Trophoblast cell (in vitro differentiated cells and primary cell): ENCODE data around the gene PSENEN.

ENCODE experiments used
- DNase-seq, 2 donors: peaks; one replicate each; pipeline ENCODE4 v3.0.0-alpha.2; 2016
- H2AFZ ChIP-seq: 2 replicates; pipeline ENCODE4 v1.6.1; 2013; ENCODE audit warnings: low read length, moderate library complexity, mild to moderate bottlenecking; ENCODE audit not compliant: insufficient read depth, poor library complexity
- H2AK5ac ChIP-seq: 2 replicates; pipeline ENCODE4 v1.6.1; 2013; ENCODE audit warnings: mild to moderate bottlenecking, low read length
- H2BK120ac ChIP-seq: 2 replicates; pipeline ENCODE4 v1.6.1; 2013; ENCODE audit warnings: low read length, mild to moderate bottlenecking, moderate library complexity; ENCODE audit not compliant: insufficient read depth, poor library complexity
- H2BK12ac ChIP-seq: 2 replicates; pipeline ENCODE4 v1.6.1; 2013; ENCODE audit warnings: mild to moderate bottlenecking, low read length, moderate library complexity
- H2BK5ac ChIP-seq: 2 replicates; pipeline ENCODE4 v1.6.1; 2013; ENCODE audit warnings: low read length, low read depth, moderate library complexity, mild to moderate bottlenecking; ENCODE audit not compliant: poor library complexity
- H3K14ac ChIP-seq: 2 replicates; pipeline ENCODE4 v1.6.1; 2013; ENCODE audit warnings: mild to moderate bottlenecking, low read length
- H3K18ac ChIP-seq: 2 replicates; pipeline ENCODE4 v1.6.1; 2013; ENCODE audit warnings: mild to moderate bottlenecking, low read length
- H3K23ac ChIP-seq: 2 replicates; pipeline ENCODE4 v1.6.1; 2013; ENCODE audit warnings: low read length
- H3K27ac ChIP-seq: 2 replicates; pipeline ENCODE4 v1.5.1; 2013; ENCODE audit warnings: low read depth, mild to moderate bottlenecking, inconsistent platforms, low read length, moderate library complexity
- H3K27me3 ChIP-seq: 2 replicates; pipeline ENCODE4 v1.6.1; 2013; ENCODE audit warnings: inconsistent platforms, mild to moderate bottlenecking, low read length, moderate library complexity; ENCODE audit not compliant: insufficient read depth
- H3K36me3 ChIP-seq, 2 experiments: 1 replicate in 1 of 2; 2 replicates in 1 of 2; pipeline ENCODE4 v1.6.1; 2013; ENCODE audit warnings: low read length in 2 of 2, mild to moderate bottlenecking in 2 of 2, moderate library complexity in 1 of 2; ENCODE audit not compliant: insufficient read depth in 2 of 2, control insufficient read depth in 1 of 2
- H3K4ac ChIP-seq: 2 replicates; pipeline ENCODE4 v1.6.1; 2013; ENCODE audit warnings: low read depth, mild to moderate bottlenecking, low read length, moderate library complexity
- H3K4me1 ChIP-seq, 2 experiments: 1 replicate in 1 of 2; 2 replicates in 1 of 2; pipeline ENCODE4 v1.6.1; 2013; ENCODE audit warnings: low read length in 2 of 2, mild to moderate bottlenecking in 2 of 2, moderate library complexity in 1 of 2; ENCODE audit not compliant: insufficient read depth in 2 of 2, control insufficient read depth in 1 of 2
- H3K4me2 ChIP-seq: 2 replicates; pipeline ENCODE4 v1.6.1; 2013; ENCODE audit warnings: inconsistent platforms, mild to moderate bottlenecking, low read length, moderate library complexity
- H3K4me3 ChIP-seq: 2 replicates; pipeline ENCODE4 v1.5.1; 2013; ENCODE audit warnings: mild to moderate bottlenecking, low read depth, low read length, inconsistent platforms
- H3K79me1 ChIP-seq: one replicate; pipeline ENCODE4 v1.6.1; 2013; ENCODE audit warnings: low read length
- H3K79me2 ChIP-seq: 2 replicates; pipeline ENCODE4 v1.6.1; 2013; ENCODE audit warnings: low read length, mild to moderate bottlenecking; ENCODE audit not compliant: control insufficient read depth, insufficient read depth, poor library complexity
- H3K9ac ChIP-seq: 2 replicates; pipeline ENCODE4 v1.6.1; 2013; ENCODE audit warnings: mild to moderate bottlenecking, low read length
- H3K9me3 ChIP-seq: 2 replicates; pipeline ENCODE4 v1.6.1; 2013; ENCODE audit warnings: low read depth, mild to moderate bottlenecking, control low read depth, inconsistent platforms, low read length; ENCODE audit not compliant: insufficient read depth
- H4K12ac ChIP-seq: 2 replicates; pipeline ENCODE4 v1.6.1; 2013; ENCODE audit warnings: low read depth, mild to moderate bottlenecking, low read length, moderate library complexity
- H4K8ac ChIP-seq: 2 replicates; pipeline ENCODE4 v1.6.1; 2013; ENCODE audit warnings: low read depth, mild to moderate bottlenecking, low read length, moderate library complexity
- H4K91ac ChIP-seq: one replicate; pipeline ENCODE4 v1.6.1; 2013; ENCODE audit warnings: low read depth, mild to moderate bottlenecking, low read length, moderate library complexity
- WGBS: extraction: QIAGEN DNeasy Blood & Tissue Kit; methylation state at CpG from one replicate; pipeline ENCODE4 v1.1.7; 2013; ENCODE audit warnings: missing lambda C conversion rate; ENCODE audit not compliant: insufficient read length, insufficient coverage; ENCODE audit errors: extremely low coverage; 5-methylcytosine and 5-hydroxymethylcytosine counted together

PSENEN gene

GRCh38 chr19:35731353-35731752 is 14.1 kb upstream of the PSENEN start:
- no peak overlapping the region for H4K8ac ChIP-seq
- H2BK12ac ChIP-seq = no peak overlapping the region
- no peaks in the 10 kb centered on the region for H3K79me2 ChIP-seq
- no peak overlapping the region for H3K9ac ChIP-seq
- no peaks in the 10 kb centered on the region for H3K9me3 ChIP-seq
- H3K18ac ChIP-seq = no peak overlapping the region
- no peak overlapping the region for H2BK120ac ChIP-seq
- no peak overlapping the region for H3K4ac ChIP-seq
- H2BK5ac ChIP-seq = no peak overlapping the region
- peak in 1 of 2 donors; percentile 15 for DNase-seq
- no peak overlapping the region for H3K27ac ChIP-seq
- no peak overlapping the region for H3K23ac ChIP-seq
- no peak overlapping the region for H4K12ac ChIP-seq
- no peak overlapping the region for H3K4me2 ChIP-seq
- WGBS = no CpG with 5 or more reads among the region's 9 CpGs
- H3K36me3 ChIP-seq = peaks cover 91 to 92% of the 10 kb centered on the region in 2 experiments
- H2AK5ac ChIP-seq = no peak overlapping the region
- H3K4me3 ChIP-seq = no peak overlapping the region
- H3K4me1 ChIP-seq = no peaks in the 10 kb centered on the region
- H3K27me3 ChIP-seq = no peaks in the 10 kb centered on the region
- H3K79me1 ChIP-seq = peaks cover 3% of the 10 kb centered on the region
- H4K91ac ChIP-seq = no peak overlapping the region
- no peak overlapping the region for H2AFZ ChIP-seq
- H3K14ac ChIP-seq = no peak overlapping the region

GRCh38 chr19:35731779-35732405 is 13.6 kb upstream of the PSENEN start:
- H4K91ac ChIP-seq = no peak overlapping the region
- peaks cover 94% of the 10 kb centered on the region in 2 experiments for H3K36me3 ChIP-seq
- H3K27ac ChIP-seq = no peak overlapping the region
- no peak overlapping the region for H2BK12ac ChIP-seq
- H2AFZ ChIP-seq = no peak overlapping the region
- WGBS = no CpG with 5 or more reads among the region's 21 CpGs
- H3K9ac ChIP-seq = no peak overlapping the region
- no peaks in the 10 kb centered on the region for H3K79me2 ChIP-seq
- H3K18ac ChIP-seq = peak overlapping the region; percentile 27
- H3K4ac ChIP-seq = no peak overlapping the region
- H3K4me1 ChIP-seq = no peaks in the 10 kb centered on the region
- H3K79me1 ChIP-seq = peaks cover 3% of the 10 kb centered on the region
- no peaks in the 10 kb centered on the region for H3K27me3 ChIP-seq
- no peaks in the 10 kb centered on the region for H3K9me3 ChIP-seq
- H4K12ac ChIP-seq = peak overlapping the region; percentile 9
- H2AK5ac ChIP-seq = no peak overlapping the region
- H2BK120ac ChIP-seq = no peak overlapping the region
- no peak overlapping the region for H2BK5ac ChIP-seq
- H4K8ac ChIP-seq = no peak overlapping the region
- DNase-seq = no peak
- H3K14ac ChIP-seq = no peak overlapping the region
- no peak overlapping the region for H3K23ac ChIP-seq
- H3K4me2 ChIP-seq = no peak overlapping the region
- H3K4me3 ChIP-seq = no peak overlapping the region

GRCh38 chr19:35732540-35733179 is 12.8 kb upstream of the PSENEN start:
- Histone ChIP-seq H4K12ac (no peak overlapping the region), H3K18ac (no peak overlapping the region), H2BK5ac (no peak overlapping the region), H4K8ac (no peak overlapping the region), H2BK120ac (no peak overlapping the region), H3K36me3 (peaks cover 93 to 94% of the 10 kb centered on the region in 2 experiments), H3K79me2 (no peaks in the 10 kb centered on the region), H3K27me3 (no peaks in the 10 kb centered on the region), H3K9ac (no peak overlapping the region), H2AK5ac (no peak overlapping the region), H3K23ac (no peak overlapping the region), H3K4ac (no peak overlapping the region), H3K14ac (no peak overlapping the region), H3K4me3 (no peak overlapping the region), H3K4me2 (no peak overlapping the region), H3K4me1 (no peaks in the 10 kb centered on the region), H3K27ac (no peak overlapping the region), H2AFZ (no peak overlapping the region), H3K9me3 (no peaks in the 10 kb centered on the region), H4K91ac (no peak overlapping the region), H3K79me1 (peaks cover 3% of the 10 kb centered on the region), H2BK12ac (no peak overlapping the region)
- no peak for DNase-seq
- WGBS = no CpG with 5 or more reads among the region's 25 CpGs

GRCh38 chr19:35733180-35734125 is 12.0 kb upstream of the PSENEN start:
- Histone ChIP-seq H2AFZ (no peak overlapping the region), H4K12ac (no peak overlapping the region), H3K4me3 (no peak overlapping the region), H2BK5ac (no peak overlapping the region), H3K9me3 (no peaks in the 10 kb centered on the region), H3K36me3 (peaks cover 93 to 94% of the 10 kb centered on the region in 2 experiments), H3K23ac (no peak overlapping the region), H4K8ac (no peak overlapping the region), H3K27me3 (no peaks in the 10 kb centered on the region), H3K79me1 (peaks cover 3% of the 10 kb centered on the region), H3K4me1 (no peaks in the 10 kb centered on the region), H3K9ac (no peak overlapping the region), H3K4ac (no peak overlapping the region), H3K14ac (no peak overlapping the region), H2BK12ac (no peak overlapping the region), H3K27ac (no peak overlapping the region), H3K79me2 (no peaks in the 10 kb centered on the region), H4K91ac (peak overlapping the region; percentile 20), H2AK5ac (no peak overlapping the region), H3K4me2 (no peak overlapping the region), H3K18ac (no peak overlapping the region), H2BK120ac (no peak overlapping the region)
- DNase-seq = no peak
- no CpG with 5 or more reads among the region's 35 CpGs for WGBS
